ENCODE data around the gene SOX18. TPM values are rescaled to one million over a fixed set of nuclear protein-coding genes. Genes with fewer than 3 reads are reported as not detected.

Gene SOX18
- total and polyA plus RNA-seq, 2 of the 13 experiments (the other 11 are each of a cell fraction or from before 2014, with no cell fraction given) = 1.6 to 1.9 TPM

DNA sequence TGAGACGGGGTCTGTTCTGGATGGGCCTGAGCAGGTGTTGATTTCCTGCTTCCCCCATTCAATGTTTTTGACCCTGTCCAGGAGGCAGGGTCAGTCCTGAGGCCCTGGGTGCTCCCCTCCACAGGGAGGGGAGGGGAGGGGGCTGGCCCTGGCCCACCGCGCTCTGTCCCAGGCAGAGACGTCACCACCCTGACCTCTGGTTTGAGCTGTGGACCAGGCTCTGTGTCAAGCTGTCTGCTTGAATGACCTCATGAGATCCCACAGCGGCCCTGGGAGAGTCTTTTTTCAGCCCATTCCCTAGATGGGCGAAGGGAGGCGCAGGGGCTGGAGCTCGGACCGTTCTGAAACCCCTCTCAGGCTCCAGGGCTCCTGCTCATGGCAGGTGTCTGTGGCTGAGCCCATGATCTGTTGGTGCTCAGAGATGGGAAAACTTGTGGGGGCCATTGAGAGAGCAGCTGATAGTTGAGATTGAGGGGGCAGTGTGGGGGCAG, 43.6 kb upstream of the SOX18 start (continued):
- TF ChIP-seq ATF2 (CRISPR knock-in tag; IDR thresholded peaks at IDR 0.05) (0 out of 2 replicates have a peak, but pooled peaks have one; percentile 26), ZMYM3 (CRISPR knock-in tag; IDR thresholded peaks at IDR 0.05) (peak; percentile 71), ZBTB3 (CRISPR knock-in tag; IDR thresholded peaks at IDR 0.05; ENCODE audit: borderline replicate concordance, low read depth) (no peak), ZNF234 (CRISPR knock-in tag; conservative IDR thresholded peaks at IDR 0.05) (no peak), CCDC6 (CRISPR knock-in tag; IDR thresholded peaks at IDR 0.05) (no peak), BCL6 (CRISPR knock-in tag; IDR thresholded peaks at IDR 0.05) (no peak), XRCC5 (optimal IDR thresholded peaks at IDR 0.05; ENCODE audit: low read length) (peak; percentile 83), PATZ1 (CRISPR knock-in tag; IDR thresholded peaks at IDR 0.05) (no peak; the same call in 1 of the 2 replicates), PHF21A (CRISPR knock-in tag; IDR thresholded peaks at IDR 0.05) (0 out of 2 replicates have a peak, but pooled peaks have one; percentile 30), KDM1A (CRISPR knock-in tag; IDR thresholded peaks at IDR 0.05) (0 out of 2 replicates have a peak, but pooled peaks have one; percentile 36), AKAP8 (CRISPR knock-in tag; IDR thresholded peaks at IDR 0.05) (no peak), ZMAT5 (CRISPR knock-in tag; IDR thresholded peaks at IDR 0.05; ENCODE audit: borderline replicate concordance, low read depth) (no peak), RFX3 (CRISPR knock-in tag; IDR thresholded peaks at IDR 0.05) (no peak), SOX13 (IDR thresholded peaks at IDR 0.05) (no peak), SOX13 (CRISPR knock-in tag; conservative IDR thresholded peaks at IDR 0.05 in 1 of 2, IDR thresholded peaks at IDR 0.05 in 1 of 2) (no peak), KDM3A (CRISPR knock-in tag; IDR thresholded peaks at IDR 0.05; ENCODE audit: low read depth) (no peak), ZHX2 (IDR thresholded peaks at IDR 0.05; ENCODE audit: low read depth) (no peak), ZHX2 (CRISPR knock-in tag; IDR thresholded peaks at IDR 0.05; ENCODE audit: borderline replicate concordance) (0 out of 2 replicates have a peak, but pooled peaks have one; percentile 34), ZNF776 (CRISPR knock-in tag; IDR thresholded peaks at IDR 0.05) (no peak), NKX3-1 (CRISPR knock-in tag; IDR thresholded peaks at IDR 0.05) (no peak), ZNF83 (CRISPR knock-in tag; IDR thresholded peaks at IDR 0.05; ENCODE audit: borderline replicate concordance) (no peak), ASH2L (IDR thresholded peaks at IDR 0.05; ENCODE audit: insufficient read length, low read depth, low read length) (no peak)

Measured in HepG2 (cell line).